Hematopoietic multipotent progenitor cell treated with erythropoietin and hydrocortisone succinate and interleukin-3 and kit ligand, for 4 days (in vitro differentiated cells): ENCODE data around the gene KCNK13.
A peak's percentile ranks its signal among the peaks of the same experiment; 100 is the strongest.
"Not testable (repeated sequence)": the region's sequence is repeated elsewhere in the genome, so short reads cannot be mapped to it uniquely, and the experiment has no call there.

Experiments
- DNase-seq: peaks from one replicate; pipeline ENCODE4 v3.0.0-alpha.2; 2015

The KCNK13 gene

GRCh38 chr14:90061685-90062126 lies at the start of gene KCNK13:
TSS of gene KCNK13 (plus strand) at chr14:90061994. CDS start at chr14:90062206, 212 bp downstream.
- DNase-seq = peak; percentile 31

- DNase-seq = no peak
These were observed 44.4 kb upstream of the KCNK13 start for GRCh38 chr14:90017371-90017770.

- no peak for DNase-seq
These were observed 41.8 kb upstream of the KCNK13 start for GRCh38 chr14:90019824-90020523.

- no peak for DNase-seq
These were observed 38.5 kb upstream of the KCNK13 start for GRCh38 chr14:90023176-90023896.

GRCh38 chr14:90024910-90025309 lies 36.9 kb upstream of the KCNK13 start:
- DNase-seq = no peak

GRCh38 chr14:90026608-90027007 lies 35.2 kb upstream of the KCNK13 start:
- DNase-seq = not testable (repeated sequence)

GRCh38 chr14:90027842-90028241 lies 34.0 kb upstream of the KCNK13 start:
- no peak for DNase-seq

- no peak for DNase-seq
These were observed 27.6 kb upstream of the KCNK13 start for GRCh38 chr14:90034156-90034555.

- DNase-seq = no peak
These were observed 26.8 kb upstream of the KCNK13 start for GRCh38 chr14:90034835-90035525.

- no peak for DNase-seq
These were observed 22.4 kb upstream of the KCNK13 start for GRCh38 chr14:90039253-90040010.

- DNase-seq = no peak
These were observed 21.4 kb upstream of the KCNK13 start for GRCh38 chr14:90040411-90040810.

GRCh38 chr14:90042496-90043252 lies 19.1 kb upstream of the KCNK13 start:
- no peak for DNase-seq

- DNase-seq = no peak
These were observed 16.2 kb upstream of the KCNK13 start for GRCh38 chr14:90045616-90046015.

GRCh38 chr14:90049390-90049789 lies 12.4 kb upstream of the KCNK13 start:
- no peak for DNase-seq

GRCh38 chr14:90050271-90050670 lies 11.5 kb upstream of the KCNK13 start:
- no peak for DNase-seq

- DNase-seq = no peak
These were observed 8.8 kb upstream of the KCNK13 start for GRCh38 chr14:90053044-90053443.

GRCh38 chr14:90054803-90055202 lies 7.0 kb upstream of the KCNK13 start:
- no peak for DNase-seq

GRCh38 chr14:90056826-90057225 lies 5.0 kb upstream of the KCNK13 start:
- DNase-seq = no peak

- DNase-seq = peak; percentile 16
These were observed 2.8 kb upstream of the KCNK13 start for GRCh38 chr14:90058876-90059458.

GRCh38 chr14:90060312-90060964 lies 1.4 kb upstream of the KCNK13 start:
- peak; percentile 67 for DNase-seq

- peak; percentile 15 for DNase-seq
These were observed 669 bp upstream of the KCNK13 start for GRCh38 chr14:90060965-90061684.
